GM12873 (cell line): ENCODE results near the gene NTNG2.

Experiments
- TF ChIP-seq, protein P1 (sequence below): IDR thresholded peaks from 2 replicates; pipeline ENCODE4 v1.5.1; 2012; ENCODE audit warnings: low read depth, mild to moderate bottlenecking, moderate library complexity, low read length, control low read depth; ENCODE audit not compliant: insufficient read depth; ENCODE audit errors: missing control alignments

The NTNG2 gene

GRCh38 chr9:132197856-132198550 lies 36.1 kb downstream of the NTNG2 start:
- TF ChIP-seq, protein P1, sequence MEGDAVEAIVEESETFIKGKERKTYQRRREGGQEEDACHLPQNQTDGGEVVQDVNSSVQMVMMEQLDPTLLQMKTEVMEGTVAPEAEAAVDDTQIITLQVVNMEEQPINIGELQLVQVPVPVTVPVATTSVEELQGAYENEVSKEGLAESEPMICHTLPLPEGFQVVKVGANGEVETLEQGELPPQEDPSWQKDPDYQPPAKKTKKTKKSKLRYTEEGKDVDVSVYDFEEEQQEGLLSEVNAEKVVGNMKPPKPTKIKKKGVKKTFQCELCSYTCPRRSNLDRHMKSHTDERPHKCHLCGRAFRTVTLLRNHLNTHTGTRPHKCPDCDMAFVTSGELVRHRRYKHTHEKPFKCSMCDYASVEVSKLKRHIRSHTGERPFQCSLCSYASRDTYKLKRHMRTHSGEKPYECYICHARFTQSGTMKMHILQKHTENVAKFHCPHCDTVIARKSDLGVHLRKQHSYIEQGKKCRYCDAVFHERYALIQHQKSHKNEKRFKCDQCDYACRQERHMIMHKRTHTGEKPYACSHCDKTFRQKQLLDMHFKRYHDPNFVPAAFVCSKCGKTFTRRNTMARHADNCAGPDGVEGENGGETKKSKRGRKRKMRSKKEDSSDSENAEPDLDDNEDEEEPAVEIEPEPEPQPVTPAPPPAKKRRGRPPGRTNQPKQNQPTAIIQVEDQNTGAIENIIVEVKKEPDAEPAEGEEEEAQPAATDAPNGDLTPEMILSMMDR = no peak

DNA sequence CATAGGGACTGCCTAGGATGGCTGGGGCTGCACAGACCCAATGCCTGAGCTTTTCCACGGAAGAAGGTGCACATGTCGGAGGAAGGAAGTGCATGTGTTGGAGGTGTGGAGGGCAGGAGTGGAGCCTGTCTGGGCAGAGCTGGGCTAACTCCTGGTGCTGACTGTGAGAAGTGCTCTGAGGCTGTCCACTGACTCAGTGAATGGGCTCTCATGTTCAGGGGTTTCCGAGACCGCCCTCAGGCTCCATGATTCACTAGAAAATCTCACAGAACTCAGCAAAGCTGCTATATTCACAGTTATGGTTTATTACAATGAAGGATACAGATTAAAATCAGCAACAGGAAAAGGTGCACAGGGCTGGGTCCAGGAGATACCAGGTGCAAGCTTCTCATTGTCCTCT lies 37.2 kb downstream of the NTNG2 start:
- TF ChIP-seq, protein P1 = no peak

DNA sequence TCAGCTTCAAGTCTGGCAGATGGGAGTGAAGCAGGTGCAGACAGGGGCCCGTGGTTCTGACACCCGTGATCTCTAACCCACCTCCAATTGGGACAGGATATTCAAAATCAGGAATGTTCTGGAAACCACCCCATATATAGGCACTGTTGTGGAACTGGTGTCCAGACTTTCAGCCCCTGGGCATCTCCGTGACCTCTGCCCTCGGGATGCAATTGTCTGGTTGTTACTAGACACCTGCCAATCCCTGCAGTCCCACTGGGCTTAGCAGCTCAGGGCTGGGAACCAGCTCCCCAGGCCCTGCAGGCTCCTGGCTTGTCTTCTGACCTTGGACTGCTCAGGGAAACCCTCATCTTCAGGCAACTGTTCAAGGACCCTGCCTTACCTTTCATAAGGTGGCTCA lies 38.8 kb downstream of the NTNG2 start:
- TF ChIP-seq, protein P1 = no peak

- TF ChIP-seq, protein P1 = no peak
Observed at GRCh38 chr9:132201139-132201538, 39.3 kb downstream of the NTNG2 start.

- TF ChIP-seq, protein P1 = no peak
Observed at GRCh38 chr9:132201780-132202703, 40.2 kb downstream of the NTNG2 start.

DNA sequence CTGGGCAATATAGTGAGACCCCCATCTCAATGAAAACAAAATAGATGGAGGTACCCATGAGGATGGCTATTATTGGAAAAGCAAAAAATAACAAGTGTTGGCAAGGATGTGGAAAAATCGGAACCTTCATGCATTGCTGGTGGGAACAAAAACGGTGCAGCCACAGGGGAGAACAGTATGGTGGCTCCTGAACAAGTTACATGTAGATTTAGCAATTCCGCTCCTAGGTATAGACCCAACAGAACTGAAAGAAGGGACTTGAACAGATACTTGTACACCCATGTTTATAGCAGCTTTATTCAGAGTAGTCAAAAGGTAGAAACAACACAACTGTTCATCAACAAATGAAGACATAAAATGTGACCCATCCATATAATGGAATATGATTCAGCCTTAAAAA lies 43.0 kb downstream of the NTNG2 start:
- TF ChIP-seq, protein P1 = no peak

GRCh38 chr9:132207215-132207614 lies 45.4 kb downstream of the NTNG2 start:
- TF ChIP-seq, protein P1 = no peak
